Loucy (cell line): ENCODE results near the gene TTC12.

Source experiments
- EZH2phosphoT487 ChIP-seq: fragments of 200-600 bp; IDR thresholded peaks from 2 replicates; pipeline ENCODE4 v1.6.1; 2018; ENCODE audit warnings: antibody characterized with exemption, mild to moderate bottlenecking, moderate library complexity, borderline replicate concordance
- TF ChIP-seq, protein P1 (sequence below): fragments of 200-600 bp; sonication (generic); conservative IDR thresholded peaks from 2 replicates; pipeline ENCODE4 v1.5.1; 2014; ENCODE audit warnings: mild to moderate bottlenecking, antibody characterized with exemption, low read length

DNA sequence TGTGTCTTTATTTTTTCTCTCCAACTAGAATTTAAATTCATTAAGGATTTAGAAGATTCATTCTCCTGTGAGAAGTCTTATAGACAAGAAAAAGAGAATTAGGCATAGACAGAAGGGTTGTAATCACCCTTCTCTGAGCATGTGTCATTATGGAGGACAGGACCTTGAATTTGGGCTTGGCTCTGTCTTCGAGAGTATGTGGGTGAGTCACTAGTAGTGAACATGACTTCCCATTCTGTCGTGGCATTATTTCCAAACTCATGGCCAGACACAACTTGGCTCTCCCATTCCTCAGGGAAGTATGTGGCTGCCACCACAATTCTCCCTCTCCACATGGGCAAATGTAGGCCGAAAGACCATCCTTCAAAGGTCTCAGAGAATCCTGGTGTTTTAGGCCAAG lies 58.9 kb downstream of the TTC12 start:
- TF ChIP-seq, protein P1, sequence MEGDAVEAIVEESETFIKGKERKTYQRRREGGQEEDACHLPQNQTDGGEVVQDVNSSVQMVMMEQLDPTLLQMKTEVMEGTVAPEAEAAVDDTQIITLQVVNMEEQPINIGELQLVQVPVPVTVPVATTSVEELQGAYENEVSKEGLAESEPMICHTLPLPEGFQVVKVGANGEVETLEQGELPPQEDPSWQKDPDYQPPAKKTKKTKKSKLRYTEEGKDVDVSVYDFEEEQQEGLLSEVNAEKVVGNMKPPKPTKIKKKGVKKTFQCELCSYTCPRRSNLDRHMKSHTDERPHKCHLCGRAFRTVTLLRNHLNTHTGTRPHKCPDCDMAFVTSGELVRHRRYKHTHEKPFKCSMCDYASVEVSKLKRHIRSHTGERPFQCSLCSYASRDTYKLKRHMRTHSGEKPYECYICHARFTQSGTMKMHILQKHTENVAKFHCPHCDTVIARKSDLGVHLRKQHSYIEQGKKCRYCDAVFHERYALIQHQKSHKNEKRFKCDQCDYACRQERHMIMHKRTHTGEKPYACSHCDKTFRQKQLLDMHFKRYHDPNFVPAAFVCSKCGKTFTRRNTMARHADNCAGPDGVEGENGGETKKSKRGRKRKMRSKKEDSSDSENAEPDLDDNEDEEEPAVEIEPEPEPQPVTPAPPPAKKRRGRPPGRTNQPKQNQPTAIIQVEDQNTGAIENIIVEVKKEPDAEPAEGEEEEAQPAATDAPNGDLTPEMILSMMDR = no peak
- TF ChIP-seq EZH2phosphoT487 = no peak
